Measurements from ENCODE around the gene YTHDC2.
A peak's percentile ranks its signal among the peaks of the same experiment; 100 is the strongest.

YTHDC2 gene

GRCh38 chr5:113513384-113514288 is at the start of gene YTHDC2:
Gene YTHDC2, plus strand, starts transcription at chr5:113513694. Its CDS starts 202 bp downstream, at chr5:113513896.
- DNase-seq (ENCODE audit: insufficient read length, low spot score) (no peak), FAIRE-seq (peak; percentile 29)
- peak; percentile 23 for TF ChIP-seq CTCF (IDR thresholded peaks at IDR 0.05; ENCODE audit: insufficient read depth, missing control alignments)

- no peak for FAIRE-seq
- no peak for DNase-seq (ENCODE audit: insufficient read length, low spot score)
- no peak for TF ChIP-seq CTCF (IDR thresholded peaks at IDR 0.05; ENCODE audit: insufficient read depth, missing control alignments)
Observed at GRCh38 chr5:113474100-113474728, 39.3 kb upstream of the YTHDC2 start.

DNA sequence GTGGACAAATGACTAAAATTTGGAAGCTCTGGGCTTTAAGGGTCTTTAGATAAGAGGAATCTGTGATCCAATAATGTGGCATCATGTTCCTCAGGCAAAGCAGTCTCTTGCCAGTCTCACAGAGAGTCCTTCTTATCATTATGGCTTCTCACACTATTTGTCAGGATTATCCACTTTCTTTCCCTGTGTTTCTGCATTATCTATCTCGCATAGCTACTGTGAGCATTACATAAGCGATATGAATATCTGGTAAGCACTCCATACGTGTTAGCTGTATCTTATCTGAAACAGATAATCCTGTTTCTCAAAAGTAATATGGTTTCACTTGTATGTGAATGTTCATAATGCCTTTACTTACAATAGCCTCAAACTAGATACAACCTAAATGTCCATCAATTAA is 34.8 kb upstream of the YTHDC2 start:
- no peak for DNase-seq (ENCODE audit: insufficient read length, low spot score)
- no peak for FAIRE-seq
- no peak for TF ChIP-seq CTCF (IDR thresholded peaks at IDR 0.05; ENCODE audit: insufficient read depth, missing control alignments)

- no peak for DNase-seq (ENCODE audit: insufficient read length, low spot score)
- no peak for TF ChIP-seq CTCF (IDR thresholded peaks at IDR 0.05; ENCODE audit: insufficient read depth, missing control alignments)
- no peak for FAIRE-seq
Observed at GRCh38 chr5:113480243-113480642, 33.3 kb upstream of the YTHDC2 start.

DNA sequence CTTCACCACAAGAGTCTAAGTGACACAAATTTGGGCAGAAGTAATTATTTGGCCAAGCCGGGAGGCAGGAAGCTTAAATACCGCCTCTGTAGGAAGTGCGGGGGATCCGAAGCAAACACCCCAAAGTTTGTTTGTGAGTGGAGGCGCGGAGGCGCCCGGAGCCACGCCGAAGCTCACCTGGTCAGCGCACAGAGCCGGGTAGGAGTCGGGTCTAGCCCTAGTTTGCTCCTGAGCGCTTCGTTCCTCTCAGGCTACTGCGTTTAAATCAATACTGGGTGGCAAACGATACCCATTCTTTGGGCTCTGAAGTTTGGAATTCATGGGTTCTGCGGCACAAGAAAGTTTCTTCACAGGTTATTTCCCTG is 26.1 kb upstream of the YTHDC2 start:
- DNase-seq (ENCODE audit: insufficient read length, low spot score), result no peak
- TF ChIP-seq CTCF (IDR thresholded peaks at IDR 0.05; ENCODE audit: insufficient read depth, missing control alignments), result no peak
- FAIRE-seq, result no peak

DNA sequence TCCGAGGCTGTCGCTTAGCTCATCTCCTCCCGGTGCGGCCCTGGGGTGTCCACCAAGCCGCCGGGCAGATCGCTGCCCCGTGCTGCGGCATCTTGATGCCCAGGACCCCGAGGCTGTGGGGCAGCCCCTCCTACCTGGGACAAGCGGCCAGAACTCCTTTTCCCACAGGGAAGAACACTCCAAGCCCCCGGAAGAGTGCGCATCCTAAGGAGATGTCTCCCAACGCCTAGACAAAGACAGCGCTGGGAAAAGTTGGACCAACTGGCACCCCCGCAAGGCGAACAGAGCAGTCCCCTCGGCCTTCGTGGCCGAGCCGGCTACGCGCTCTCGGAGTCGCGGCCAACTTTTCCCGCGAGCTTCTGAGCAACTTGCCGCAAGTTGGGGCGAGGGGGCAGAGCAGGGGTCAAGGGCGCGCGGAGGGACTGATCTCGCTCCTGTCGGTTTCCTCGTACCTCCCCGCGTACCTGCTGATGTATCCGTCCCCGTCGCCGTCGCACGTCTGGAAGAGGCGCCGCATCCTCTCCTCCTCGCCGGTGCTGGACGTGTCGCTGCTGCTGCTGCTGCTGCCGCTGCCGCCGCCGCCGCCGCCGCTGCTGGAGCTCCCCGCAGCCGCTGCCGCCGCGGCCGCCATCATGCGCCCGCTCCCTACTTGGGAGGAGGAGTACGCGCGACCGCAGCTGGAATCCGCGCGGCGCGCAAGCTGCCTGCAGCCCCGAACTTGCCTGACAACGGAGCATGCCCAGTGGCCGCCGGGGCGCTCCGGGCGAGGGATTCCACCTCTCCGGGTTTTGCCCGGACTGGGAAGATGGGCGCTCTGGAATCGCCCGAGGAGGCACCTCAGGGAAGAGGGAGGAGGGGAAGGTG is 25.5 kb upstream of the YTHDC2 start, which contains the start of gene MCC:
Gene MCC (minus strand): TSS at position 673 of the 864 bp plus-strand sequence.
- no peak for FAIRE-seq
- DNase-seq (ENCODE audit: insufficient read length, low spot score), result peak; percentile 86
- no peak for TF ChIP-seq CTCF (IDR thresholded peaks at IDR 0.05; ENCODE audit: insufficient read depth, missing control alignments)
